Kidney epithelial cell (primary cell): ENCODE measurements around the gene MTUS2. TPM values are rescaled to one million over a fixed set of nuclear protein-coding genes. Genes with fewer than 3 reads are reported as not detected.

ENCODE experiments used
- DNase-seq: peaks from one replicate; pipeline ENCODE4 v3.0.0-alpha.2; 2010; ENCODE audit warnings: low read depth
- H3K27me3 ChIP-seq: 2 replicates; pipeline ENCODE4 v1.6.0; 2011; ENCODE audit warnings: low read length; ENCODE audit not compliant: control insufficient read depth, insufficient read depth
- H3K36me3 ChIP-seq: 2 replicates; pipeline ENCODE4 v1.5.1; 2011; ENCODE audit warnings: low read length; ENCODE audit not compliant: control insufficient read depth, insufficient read depth
- H3K4me3 ChIP-seq: 2 replicates; pipeline ENCODE4 v1.5.1; 2011; ENCODE audit warnings: low read depth, mild to moderate bottlenecking, control low read depth, low read length
- total RNA-seq: library from RNA; depleted of rRNA; stranded (reverse); fragments of >200 nt; gene quantifications from 2 replicates; pipeline ENCODE4 v1.2.3, GENCODE V29; 2015
- TF ChIP-seq, protein P1 (sequence below): IDR thresholded peaks from 2 replicates; pipeline ENCODE4 v1.5.1; 2011; ENCODE audit warnings: mild to moderate bottlenecking, moderate library complexity, low read length, control low read depth, inconsistent platforms; ENCODE audit not compliant: insufficient read depth, poor library complexity, severe bottlenecking

The MTUS2 gene
- total RNA-seq, 1 donor from 2014 or later, result 0.25 TPM

DNA sequence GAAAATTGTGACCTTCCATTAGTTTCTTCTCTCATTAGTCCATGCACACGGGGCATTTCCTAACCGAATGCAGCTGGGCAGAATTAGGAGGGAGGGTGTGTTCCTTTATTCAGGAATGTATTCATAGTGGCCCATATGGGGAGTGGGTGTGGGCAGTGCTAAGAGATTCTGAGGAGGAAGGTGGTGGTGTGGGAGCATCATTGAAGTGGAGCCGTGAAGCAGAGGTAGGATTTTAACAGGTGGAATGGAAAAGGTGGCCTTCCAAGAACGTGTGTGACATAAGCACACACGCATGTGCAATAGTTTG lies 134.2 kb downstream of the MTUS2 start:
- DNase-seq, result no peak
- Histone ChIP-seq H3K4me3 (no peak overlapping the region), H3K27me3 (no peaks in the 10 kb centered on the region), H3K36me3 (no peaks in the 10 kb centered on the region)
- TF ChIP-seq, protein P1, sequence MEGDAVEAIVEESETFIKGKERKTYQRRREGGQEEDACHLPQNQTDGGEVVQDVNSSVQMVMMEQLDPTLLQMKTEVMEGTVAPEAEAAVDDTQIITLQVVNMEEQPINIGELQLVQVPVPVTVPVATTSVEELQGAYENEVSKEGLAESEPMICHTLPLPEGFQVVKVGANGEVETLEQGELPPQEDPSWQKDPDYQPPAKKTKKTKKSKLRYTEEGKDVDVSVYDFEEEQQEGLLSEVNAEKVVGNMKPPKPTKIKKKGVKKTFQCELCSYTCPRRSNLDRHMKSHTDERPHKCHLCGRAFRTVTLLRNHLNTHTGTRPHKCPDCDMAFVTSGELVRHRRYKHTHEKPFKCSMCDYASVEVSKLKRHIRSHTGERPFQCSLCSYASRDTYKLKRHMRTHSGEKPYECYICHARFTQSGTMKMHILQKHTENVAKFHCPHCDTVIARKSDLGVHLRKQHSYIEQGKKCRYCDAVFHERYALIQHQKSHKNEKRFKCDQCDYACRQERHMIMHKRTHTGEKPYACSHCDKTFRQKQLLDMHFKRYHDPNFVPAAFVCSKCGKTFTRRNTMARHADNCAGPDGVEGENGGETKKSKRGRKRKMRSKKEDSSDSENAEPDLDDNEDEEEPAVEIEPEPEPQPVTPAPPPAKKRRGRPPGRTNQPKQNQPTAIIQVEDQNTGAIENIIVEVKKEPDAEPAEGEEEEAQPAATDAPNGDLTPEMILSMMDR, result no peak

DNA sequence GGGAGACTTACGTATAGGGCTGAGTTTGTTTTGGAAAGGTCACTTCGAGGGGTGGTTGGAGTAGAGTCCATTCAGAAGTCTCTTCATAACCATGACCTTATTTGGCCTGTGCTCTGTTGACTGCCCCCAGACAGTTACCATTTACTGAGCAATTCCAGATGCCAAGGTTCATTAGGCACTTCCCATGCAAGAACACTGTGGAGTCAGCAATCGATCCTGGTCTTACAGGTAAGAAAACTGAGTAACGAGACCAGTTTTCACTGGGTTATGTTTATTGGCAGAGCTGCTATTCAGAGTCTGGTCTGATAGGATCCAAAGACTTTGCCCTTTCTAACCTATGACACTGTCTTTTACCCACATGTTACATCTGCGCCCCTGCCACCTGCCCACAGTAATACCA lies 134.7 kb downstream of the MTUS2 start:
- no peaks in the 10 kb centered on the region for H3K27me3 ChIP-seq
- TF ChIP-seq, protein P1, result no peak
- no peak overlapping the region for H3K4me3 ChIP-seq
- DNase-seq, result no peak
- H3K36me3 ChIP-seq, result no peaks in the 10 kb centered on the region

DNA sequence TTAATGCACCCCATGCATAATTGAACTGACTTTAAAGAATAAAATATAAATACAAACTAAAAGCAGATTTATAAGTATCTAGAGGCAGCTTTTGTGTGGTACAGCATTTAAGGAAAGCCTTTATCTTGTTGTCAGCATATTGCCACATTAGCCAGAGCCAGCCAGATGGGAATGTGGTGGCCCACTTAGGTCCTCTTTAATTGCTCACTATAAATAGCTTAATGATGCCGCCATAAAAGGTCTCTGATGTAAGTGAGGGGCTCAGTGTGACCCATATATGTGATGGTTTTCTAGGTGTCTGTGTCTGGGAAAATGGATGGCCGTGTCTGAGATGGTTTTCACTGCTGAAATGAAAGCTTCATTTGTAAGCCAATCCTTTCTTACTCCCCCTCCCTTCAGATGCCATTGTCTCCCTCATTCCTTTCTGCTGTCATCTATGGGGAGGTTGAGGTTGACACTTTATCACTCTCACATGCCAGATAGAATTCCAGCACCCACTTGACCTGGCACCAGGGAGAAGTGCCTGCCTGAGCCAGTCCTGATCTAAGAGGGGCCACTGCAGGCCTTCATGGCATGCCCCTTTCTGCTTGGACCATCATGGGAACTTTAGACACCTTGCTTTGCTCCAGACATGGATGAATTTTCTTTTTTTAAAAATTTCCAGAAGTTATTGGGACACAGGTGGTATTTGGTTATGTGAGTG lies 135.3 kb downstream of the MTUS2 start:
- no peaks in the 10 kb centered on the region for H3K36me3 ChIP-seq
- DNase-seq, result no peak
- H3K27me3 ChIP-seq, result no peaks in the 10 kb centered on the region
- TF ChIP-seq, protein P1, result no peak
- H3K4me3 ChIP-seq, result no peak overlapping the region

DNA sequence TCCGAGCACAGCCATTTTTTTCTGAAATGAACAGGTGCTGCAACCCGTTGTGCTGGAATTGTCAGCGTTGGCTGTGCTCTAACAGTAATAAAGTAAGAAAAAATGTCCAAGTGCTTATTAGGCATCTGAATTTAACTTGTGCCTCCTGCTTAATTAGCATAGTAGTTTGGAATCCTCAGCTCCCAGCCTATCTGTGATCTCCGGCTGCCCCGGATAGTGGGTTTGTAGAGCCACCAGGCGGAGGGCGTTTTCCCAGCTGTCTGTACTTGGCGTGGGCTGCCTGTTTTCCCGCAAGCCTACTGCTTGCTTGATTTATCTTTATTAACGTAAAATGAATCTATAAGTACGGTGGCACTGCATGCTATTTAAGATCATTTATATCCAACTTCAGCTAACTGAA lies 137.9 kb downstream of the MTUS2 start:
- no peaks in the 10 kb centered on the region for H3K36me3 ChIP-seq
- no peaks in the 10 kb centered on the region for H3K27me3 ChIP-seq
- no peak for DNase-seq
- H3K4me3 ChIP-seq, result no peak overlapping the region
- TF ChIP-seq, protein P1, result no peak

DNA sequence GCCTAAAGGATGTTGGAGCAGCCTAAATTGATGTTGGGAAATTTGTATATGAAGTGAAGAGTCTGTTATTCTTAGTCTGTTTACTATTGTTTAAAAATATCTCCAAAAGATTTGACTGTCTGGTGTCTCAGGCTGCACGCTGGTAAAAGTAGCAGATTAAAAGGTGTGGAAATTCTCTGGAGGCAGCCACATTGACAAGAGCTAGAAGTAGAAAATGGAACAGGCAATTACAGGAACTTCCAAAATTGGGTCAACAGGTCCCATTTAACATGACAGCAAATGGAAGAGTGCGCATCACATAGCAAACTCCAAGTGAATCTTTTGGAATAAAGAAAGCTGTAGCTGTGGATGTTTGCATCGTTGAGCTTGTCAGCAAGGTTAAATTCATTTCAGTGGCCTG lies 138.3 kb downstream of the MTUS2 start:
- TF ChIP-seq, protein P1, result no peak
- no peak for DNase-seq
- no peaks in the 10 kb centered on the region for H3K27me3 ChIP-seq

GRCh38 chr13:28964052-28964451 lies 143.9 kb downstream of the MTUS2 start:
- H3K36me3 ChIP-seq, result no peaks in the 10 kb centered on the region
- no peaks in the 10 kb centered on the region for H3K27me3 ChIP-seq
- TF ChIP-seq, protein P1, result no peak
- H3K4me3 ChIP-seq, result no peak overlapping the region
- no peak for DNase-seq

More for the DNA sequence above, 138.3 kb downstream of the MTUS2 start:
- H3K36me3 ChIP-seq, result no peaks in the 10 kb centered on the region
- no peak overlapping the region for H3K4me3 ChIP-seq
